NCI-H146 treated with DMSO at 0.1 percent for 48 hours (cell line): ENCODE results near the gene TAB2.

Source experiments
- DNase-seq: peaks from one replicate; lab custom pipeline; 2025; ENCODE audit not compliant: unreplicated experiment; lab: John Stamatoyannopoulos, UW

TAB2 gene

GRCh38 chr6:149409617-149410016 is 92.1 kb downstream of the TAB2 start:
- DNase-seq, result no peak

- no peak for DNase-seq
Observed at GRCh38 chr6:149410557-149410956, 93.0 kb downstream of the TAB2 start.

- DNase-seq, result no peak
Observed at GRCh38 chr6:149414009-149414408, 96.5 kb downstream of the TAB2 start.

GRCh38 chr6:149414821-149415220 is 97.3 kb downstream of the TAB2 start:
- no peak for DNase-seq

DNA sequence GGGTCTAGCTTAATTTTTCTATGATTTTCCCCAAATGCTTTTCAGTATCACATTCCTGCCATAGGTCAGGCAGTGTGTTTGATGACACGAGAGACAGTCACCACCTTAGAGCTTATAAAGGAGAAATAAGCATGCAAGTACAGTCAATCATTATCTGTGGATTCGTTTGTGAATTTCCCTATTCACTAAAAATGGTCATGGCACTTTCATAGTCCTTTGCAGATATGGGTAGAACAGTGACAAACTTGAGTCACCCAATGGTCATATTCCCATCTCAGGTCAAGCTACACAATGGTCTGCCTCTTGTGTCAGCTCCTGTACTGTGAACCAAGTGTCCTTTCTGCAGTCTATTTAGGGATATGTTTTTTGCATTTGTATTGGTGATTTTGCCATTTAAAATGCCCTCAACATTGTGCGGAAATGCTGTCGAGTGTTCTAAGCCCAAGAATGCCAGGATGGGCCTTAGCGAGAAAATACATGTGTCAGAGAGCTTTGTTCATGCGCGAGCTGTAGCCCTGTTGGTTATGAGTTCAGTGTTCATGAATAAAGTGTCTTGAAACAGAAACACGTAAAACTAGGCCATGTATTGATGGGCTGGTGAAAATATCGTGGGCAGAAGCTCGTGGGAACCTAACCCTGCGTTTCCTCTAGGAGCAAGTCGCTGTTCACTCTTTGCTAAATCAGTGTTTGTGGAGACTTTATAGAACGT is 102.3 kb downstream of the TAB2 start:
- DNase-seq, result no peak

DNA sequence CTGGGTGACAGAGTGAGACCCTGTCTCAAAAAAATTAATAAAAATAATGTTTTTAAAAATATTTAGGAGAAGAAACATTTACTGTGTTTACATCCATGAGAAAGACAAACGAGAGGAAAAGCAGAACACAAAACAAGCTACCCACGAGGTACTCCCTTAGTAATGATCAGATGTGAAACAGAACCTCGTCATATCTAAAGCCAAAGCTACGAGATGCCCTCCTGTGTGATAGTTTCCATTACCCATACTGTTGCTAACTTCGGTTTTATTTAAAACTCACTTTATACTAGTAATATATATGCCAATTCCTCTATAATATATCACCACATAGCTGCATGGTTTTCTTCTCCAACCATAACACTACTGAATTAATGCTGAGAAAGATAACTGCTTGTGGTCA is 103.6 kb downstream of the TAB2 start:
- no peak for DNase-seq

- no peak for DNase-seq
Observed at GRCh38 chr6:149422581-149422980, 105.1 kb downstream of the TAB2 start.

GRCh38 chr6:149423964-149424440 is 106.5 kb downstream of the TAB2 start:
- DNase-seq, result no peak

- no peak for DNase-seq
Observed at GRCh38 chr6:149425224-149425623, 107.7 kb downstream of the TAB2 start.

DNA sequence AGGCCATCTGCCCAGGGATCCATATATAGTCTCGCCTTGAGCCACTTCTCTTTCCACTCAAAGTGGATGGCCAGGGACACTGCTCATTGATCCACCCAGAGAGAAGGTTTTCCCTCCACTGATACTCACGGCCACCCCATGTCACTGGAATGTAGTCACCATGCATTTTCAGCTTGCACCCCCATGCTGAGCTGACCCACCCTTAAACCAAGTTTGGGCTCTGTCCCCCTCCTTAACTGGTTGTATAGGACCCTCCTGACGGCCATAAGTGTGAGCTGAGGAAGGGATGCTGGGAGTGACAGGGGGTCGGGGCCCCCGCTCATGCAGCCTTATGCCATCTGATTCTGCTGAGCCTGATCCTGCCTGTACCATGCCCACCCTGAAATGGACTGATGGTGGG is 108.2 kb downstream of the TAB2 start:
- no peak for DNase-seq

- no peak for DNase-seq
Observed at GRCh38 chr6:149428606-149429005, 111.1 kb downstream of the TAB2 start.

DNA sequence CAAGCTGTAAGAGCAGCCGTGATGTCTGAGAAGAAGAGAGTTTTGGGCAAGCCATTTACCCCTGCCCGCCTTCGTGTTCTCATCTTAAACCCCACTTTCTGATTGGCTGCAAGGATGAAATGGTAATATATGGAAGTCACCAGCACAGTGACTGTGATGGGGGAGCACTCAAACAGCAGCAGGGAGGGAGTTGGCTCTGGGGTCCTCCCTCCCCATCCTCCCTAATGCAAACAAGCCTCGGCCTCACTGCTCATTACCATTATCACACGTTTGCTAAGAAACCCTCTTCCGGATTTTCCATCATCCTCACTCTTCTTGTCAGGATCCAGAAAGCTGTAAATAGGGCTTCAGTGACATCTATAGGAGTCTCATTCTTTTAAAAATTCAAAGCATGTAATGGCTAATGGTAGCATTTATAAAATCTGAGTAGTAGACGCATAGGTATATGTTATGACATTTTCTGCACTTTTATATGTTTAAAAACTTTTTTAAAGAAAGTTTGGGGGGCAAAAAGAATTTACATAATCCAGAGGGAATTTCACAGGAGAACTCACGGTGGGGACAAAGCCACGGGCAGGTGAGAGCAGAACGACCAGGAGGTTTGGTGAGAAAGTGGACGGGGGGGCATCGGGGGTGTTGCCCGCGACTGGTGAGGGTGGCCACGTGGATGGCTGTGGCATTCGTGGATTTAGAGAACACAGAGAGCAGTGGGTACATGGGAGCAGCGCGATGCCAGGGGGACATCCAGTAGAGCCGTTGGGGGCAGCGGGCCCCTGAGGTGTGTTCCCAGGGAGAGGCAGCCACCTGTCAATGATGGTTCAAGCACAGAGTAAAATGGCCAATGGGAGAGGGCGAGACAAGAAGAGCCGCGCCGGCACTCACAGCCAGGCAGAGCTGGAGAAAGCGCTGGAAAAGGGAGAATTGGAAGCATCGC is 112.2 kb downstream of the TAB2 start:
- DNase-seq, result no peak

DNA sequence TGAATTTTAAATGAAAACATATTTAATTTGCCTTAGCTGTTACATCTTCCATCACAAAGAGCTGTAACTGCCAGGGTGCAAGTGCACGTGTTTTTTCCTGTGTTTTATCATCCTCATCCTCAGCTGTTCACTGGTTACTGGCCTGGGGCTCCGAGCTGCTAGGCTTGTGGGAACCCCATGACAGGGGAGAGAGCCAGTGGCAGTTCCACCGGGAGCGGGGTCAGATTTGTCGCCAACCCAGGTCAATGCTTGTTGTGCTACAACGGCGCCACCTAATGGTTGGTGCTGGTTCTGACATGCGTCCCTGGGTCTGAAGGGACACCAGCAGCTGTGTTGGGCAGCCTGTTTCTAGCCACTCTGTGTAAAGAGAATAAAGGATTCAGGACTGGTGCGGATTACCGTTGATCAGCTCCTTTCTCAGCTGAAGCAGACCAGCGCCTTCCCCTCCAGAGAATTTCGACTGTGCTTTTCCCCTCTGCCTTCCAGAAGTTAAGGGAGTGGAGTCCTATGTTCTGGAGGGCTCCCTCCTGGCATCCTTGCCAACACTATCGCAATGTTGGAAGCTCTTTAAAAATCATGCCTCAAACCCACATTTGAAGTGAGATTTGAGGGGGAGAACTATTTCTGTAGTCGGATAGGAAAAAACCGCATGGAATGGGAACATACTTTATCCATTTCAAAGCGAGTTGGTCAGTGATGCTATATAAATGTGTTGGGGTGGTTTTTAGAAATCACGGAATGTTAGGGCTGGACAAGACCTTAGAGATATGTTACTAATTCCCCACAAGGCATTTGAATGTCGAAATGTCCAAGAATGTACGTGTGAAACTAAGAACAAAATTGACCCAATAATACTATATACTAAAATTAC is 114.6 kb downstream of the TAB2 start:
- DNase-seq, result peak; percentile 83

DNA sequence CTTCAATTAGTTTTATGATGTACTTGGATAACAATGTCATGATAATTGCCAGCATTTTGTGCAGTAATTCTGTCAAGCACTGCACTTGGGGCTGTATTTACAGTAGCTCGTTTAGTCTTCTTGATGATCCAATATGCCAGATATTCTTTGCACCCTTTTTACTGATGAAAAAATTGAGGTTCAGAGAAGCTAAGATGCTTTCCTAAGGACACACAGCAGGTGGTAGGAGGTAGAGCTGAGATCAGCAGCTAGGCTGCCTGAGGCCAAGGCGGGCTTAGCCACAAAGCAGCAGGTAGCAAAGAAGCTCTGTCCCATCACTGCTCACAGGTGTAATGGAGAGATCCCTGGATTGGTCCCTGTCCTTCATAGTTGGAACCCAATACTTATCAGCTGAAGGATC is 115.9 kb downstream of the TAB2 start:
- no peak for DNase-seq

DNA sequence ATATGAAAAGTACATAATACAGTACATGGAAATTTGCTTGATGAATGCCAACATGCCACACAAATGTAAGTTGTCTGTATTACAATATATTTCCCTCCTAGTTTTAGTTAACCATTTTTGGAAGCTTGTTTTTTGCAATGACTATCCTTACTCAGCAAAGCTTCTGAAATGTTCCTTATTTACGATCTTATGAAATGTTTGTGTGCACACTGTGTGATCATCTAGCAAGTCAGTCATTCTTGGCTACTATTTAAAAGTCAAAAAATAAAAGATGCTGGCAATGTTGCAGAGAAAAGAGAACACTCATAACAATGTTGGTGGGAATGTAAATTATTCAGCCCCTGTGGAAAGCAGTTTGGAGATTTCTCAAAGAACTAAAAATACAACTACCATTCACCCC is 116.4 kb downstream of the TAB2 start:
- DNase-seq, result no peak

GRCh38 chr6:149435919-149436586 is 118.5 kb downstream of the TAB2 start:
- no peak for DNase-seq

DNA sequence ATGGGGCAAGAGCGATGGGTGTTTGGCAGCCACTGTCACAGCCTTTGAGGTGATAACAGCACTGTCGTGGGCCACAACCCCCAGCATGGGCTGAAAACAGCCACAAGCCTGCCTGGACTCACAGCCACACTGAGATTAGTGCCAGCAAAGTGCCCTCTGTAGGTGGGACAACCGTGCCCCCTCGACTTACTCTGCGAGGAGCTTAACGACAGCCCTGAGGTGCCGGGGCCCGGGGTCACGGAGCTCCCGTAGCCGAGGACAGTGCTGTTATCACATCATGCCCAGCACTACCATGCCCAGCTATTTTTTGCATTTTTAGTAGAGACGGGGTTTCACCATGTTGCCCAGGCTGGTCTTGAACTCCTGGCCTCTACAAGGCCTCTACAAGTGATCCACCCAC is 119.1 kb downstream of the TAB2 start:
- DNase-seq, result no peak

- DNase-seq, result no peak
Observed at GRCh38 chr6:149437212-149437611, 119.7 kb downstream of the TAB2 start.

DNA sequence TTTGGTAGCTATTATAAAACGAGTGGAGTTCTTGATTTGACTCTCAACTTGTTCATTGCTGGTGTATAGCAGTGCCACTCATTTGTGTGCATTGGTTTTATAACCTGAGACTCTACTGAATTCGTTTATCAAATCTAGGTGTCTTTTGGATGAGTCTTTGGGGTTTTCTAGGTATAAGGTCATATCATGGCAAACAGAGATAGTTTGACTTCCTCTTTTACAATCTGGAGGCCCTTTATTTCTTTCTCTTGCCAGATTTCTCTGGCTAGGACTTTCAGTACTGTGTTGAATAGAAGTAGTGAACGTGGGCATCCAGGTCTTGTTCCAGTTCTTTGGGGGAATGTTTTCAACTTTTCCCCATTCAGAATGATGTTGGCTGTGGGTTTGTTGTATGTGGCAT is 121.3 kb downstream of the TAB2 start:
- no peak for DNase-seq

GRCh38 chr6:149439626-149440025 is 122.1 kb downstream of the TAB2 start:
- no peak for DNase-seq
